T-cell (primary cell): ENCODE data around the gene ACAD10. TPM values are rescaled to one million over a fixed set of nuclear protein-coding genes. Genes with fewer than 3 reads are reported as not detected.
A peak's percentile ranks its signal among the peaks of the same experiment; 100 is the strongest.
"Not testable (repeated sequence)": the region's sequence is repeated elsewhere in the genome, so short reads cannot be mapped to it uniquely, and the experiment has no call there.

Source experiments
- ATAC-seq, 4 experiments: fragments of 200-7000 bp in 3 of 4; fragments of 150-1000 bp in 1 of 4; cut with Tn5 transposase; replicated peaks in 1 of 4; 1 replicate in 3 of 4; 2 replicates in 1 of 4; pipeline ENCODE4 v1.10.0; 2021; ENCODE audit warnings: moderate library complexity in 3 of 4, mild to moderate bottlenecking in 2 of 4, moderate number of reproducible peaks in 1 of 4
- CTCF ChIA-PET, 2 donors: fragments of 300-600 bp; sonication (Branson Sonifier 250); formaldehyde crosslinking; loops; one replicate each; lab custom pipeline; 2022; ENCODE audit warnings: antibody characterized with exemption in 2 of 2; lab: Charles Lee
- POLR2A ChIA-PET, 2 donors: fragments of 300-600 bp; sonication (Branson Sonifier 250); formaldehyde crosslinking; loops; one replicate each; lab custom pipeline; 2022; ENCODE audit warnings: antibody characterized with exemption in 2 of 2; lab: Charles Lee
- DNase-seq, 35 experiments: peaks; one replicate each; pipeline versions ENCODE4 v3.0.0 to v3.0.0-alpha.2; 2013 to 2023
- H3K27ac ChIP-seq: one replicate; pipeline ENCODE4 v1.5.1; 2013; ENCODE audit warnings: low read length
- H3K27me3 ChIP-seq, 2 experiments: replicated peaks in 1 of 2; 1 replicate in 1 of 2; 2 replicates in 1 of 2; pipeline versions ENCODE4 v1.6.1 to v1.7.0; 2013; ENCODE audit warnings: low read length in 1 of 2, mixed read lengths in 1 of 2; ENCODE audit not compliant: control insufficient read depth in 2 of 2, insufficient read depth in 2 of 2; ENCODE audit errors: extremely low read depth in 1 of 2
- H3K36me3 ChIP-seq, 2 donors: 1 replicate in 1 of 2; 2 replicates in 1 of 2; pipeline versions ENCODE4 v1.6.1 to v1.7.0; 2013; ENCODE audit warnings: low read length in 1 of 2; ENCODE audit not compliant: control insufficient read depth in 2 of 2, insufficient read depth in 1 of 2; ENCODE audit errors: extremely low read depth in 1 of 2
- H3K4me1 ChIP-seq, 2 experiments: 1 replicate in 1 of 2; 2 replicates in 1 of 2; pipeline versions ENCODE4 v1.6.1 to v1.7.0; 2013; ENCODE audit warnings: low read length in 2 of 2, mixed read lengths in 1 of 2; ENCODE audit not compliant: insufficient read depth in 2 of 2, control insufficient read depth in 1 of 2; ENCODE audit errors: extremely low read depth in 1 of 2
- H3K4me3 ChIP-seq, 2 donors: 1 replicate in 1 of 2; 2 replicates in 1 of 2; pipeline versions ENCODE4 v1.5.1 to v1.7.0; 2013; ENCODE audit warnings: mild to moderate bottlenecking in 2 of 2, low read length in 1 of 2, moderate library complexity in 1 of 2; ENCODE audit not compliant: control insufficient read depth in 1 of 2; ENCODE audit errors: extremely low read depth in 1 of 2
- H3K9me3 ChIP-seq: 2 replicates; pipeline ENCODE4 v1.7.0; 2013
- H3K27ac Mint-ChIP-seq, 2 donors: one replicate each; pipeline ENCODE4 v1.8.0; 2020 to 2021; ENCODE audit warnings: mild to moderate bottlenecking in 2 of 2, mixed read lengths in 2 of 2
- H3K27me3 Mint-ChIP-seq, 2 donors: one replicate each; pipeline ENCODE4 v1.8.0; 2021 to 2022; ENCODE audit warnings: mixed read lengths in 2 of 2
- H3K36me3 Mint-ChIP-seq: one replicate; pipeline ENCODE4 v1.8.0; 2021; ENCODE audit warnings: mixed read lengths
- H3K4me1 Mint-ChIP-seq, 3 donors: one replicate each; pipeline ENCODE4 v1.8.0; 2020 to 2022; ENCODE audit warnings: mixed read lengths in 3 of 3, mild to moderate bottlenecking in 1 of 3
- H3K4me3 Mint-ChIP-seq, 3 donors: one replicate each; pipeline ENCODE4 v1.8.0; 2020 to 2022; ENCODE audit warnings: mild to moderate bottlenecking in 3 of 3, mixed read lengths in 3 of 3, moderate library complexity in 3 of 3
- H3K9me3 Mint-ChIP-seq, 3 donors: one replicate each; pipeline ENCODE4 v1.8.0; 2020 to 2022; ENCODE audit warnings: mixed read lengths in 3 of 3
- WGBS: methylation state at CpG from one replicate; pipeline ENCODE4 v1.1.5; 2013; ENCODE audit warnings: missing lambda C conversion rate; ENCODE audit not compliant: insufficient coverage; 5-methylcytosine and 5-hydroxymethylcytosine counted together
- total RNA-seq, 35 experiments: library from RNA in 6 of 35; stranded (reverse) in 6 of 35; fragments of 120-200 nt in 1 of 35; gene quantifications; one replicate each; pipeline versions ENCODE4 v1.2.1 to v1.2.4 and lab custom pipeline; 2013 to 2026

ACAD10 gene
- total RNA-seq, 5 donors from 2014 or later (not counting 1 experiment from before 2014, with no cell fraction given), result 28.8 to 53.4 (median 47.9) TPM

DNA sequence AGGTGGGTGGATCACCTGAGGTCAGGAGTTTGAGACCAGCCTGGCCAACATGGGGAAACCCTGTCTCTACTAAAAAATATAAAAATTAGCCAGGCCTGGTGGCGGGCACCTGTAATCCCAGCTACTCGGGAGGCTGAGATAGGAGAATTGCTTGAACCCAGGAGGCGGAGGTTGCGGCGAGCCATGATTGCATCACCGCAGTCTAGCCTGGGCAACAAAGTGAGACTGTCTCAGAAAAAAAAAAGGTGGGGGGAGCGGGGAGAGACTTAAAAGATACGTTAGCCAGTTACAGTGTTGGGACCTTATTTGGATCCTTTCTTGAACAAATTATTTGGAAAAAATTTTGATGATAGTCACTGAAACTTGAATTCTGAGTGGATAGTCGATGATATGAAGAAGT, 53.7 kb downstream of the ACAD10 start:
- H3K4me3 Mint-ChIP-seq, H3K9me3 ChIP-seq, H3K27ac ChIP-seq, H3K4me1 ChIP-seq, H3K4me1 Mint-ChIP-seq, H3K27me3 ChIP-seq, H3K27me3 Mint-ChIP-seq, H3K27ac Mint-ChIP-seq, DNase-seq, H3K9me3 Mint-ChIP-seq, H3K4me3 ChIP-seq, CTCF ChIA-PET, ATAC-seq: not testable (repeated sequence)
- POLR2A ChIA-PET, result interaction anchor here in 1 of 2 donors (0.6 kb wide), 1 partner anchor 19 kb away, joined by 3 read pairs; no protein-coding TSS in a partner anchor
- peaks cover 24% of the 10 kb centered on the region for H3K36me3 Mint-ChIP-seq
- peaks cover 0 to 12% of the 10 kb centered on the region in 2 donors for H3K36me3 ChIP-seq
- 99% methylated on average over 9 of the region's 9 CpGs for WGBS

GRCh38 chr12:111741235-111741812, 55.5 kb downstream of the ACAD10 start:
- Histone ChIP-seq H3K27me3 (no peaks in the 10 kb centered on the region), H3K4me1 (no peaks in the 10 kb centered on the region), H3K4me3 (no peak overlapping the region), H3K27ac (no peak overlapping the region), H3K36me3 (peaks cover 0 to 22% of the 10 kb centered on the region in 2 donors), H3K9me3 (no peaks in the 10 kb centered on the region)
- CTCF ChIA-PET, result interaction anchor here in 1 of 2 donors (0.6 kb wide), 1 partner anchor 73 kb away, joined by 6 read pairs; no protein-coding TSS in a partner anchor
- Mint-ChIP-seq H3K27ac (peak overlapping the region in 1 of 2 donors; percentile 45), H3K27me3 (no peaks in the 10 kb centered on the region), H3K36me3 (peaks cover 32% of the 10 kb centered on the region), H3K4me1 (no peaks in the 10 kb centered on the region), H3K4me3 (no peak overlapping the region), H3K9me3 (no peaks in the 10 kb centered on the region)
- 63% methylated on average over 3 of the region's 4 CpGs for WGBS
- ATAC-seq (no peak), DNase-seq (no peak)
- POLR2A ChIA-PET, result no interaction called here

DNA sequence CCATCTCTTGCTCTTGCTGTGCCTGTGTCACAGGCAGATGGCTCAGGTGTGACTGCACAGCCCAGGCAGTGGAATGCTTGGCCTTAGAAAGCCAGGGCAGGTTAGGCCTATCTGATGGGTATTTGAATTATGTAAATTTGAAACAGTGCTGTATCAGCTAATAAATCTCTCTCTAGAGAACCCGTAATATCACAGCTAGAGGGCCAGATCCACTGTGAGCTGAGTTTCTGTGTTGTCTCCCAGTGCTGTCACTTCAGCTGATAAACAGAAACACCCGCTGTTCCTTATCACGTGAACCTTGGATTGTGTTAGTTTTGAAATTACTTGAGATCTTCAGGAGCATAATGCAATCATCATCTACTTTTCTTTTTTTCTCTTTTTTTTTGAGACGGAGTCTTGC, 59.4 kb downstream of the ACAD10 start:
- Mint-ChIP-seq H3K27ac (no peak overlapping the region), H3K4me1 (no peaks in the 10 kb centered on the region), H3K4me3 (no peak overlapping the region), H3K27me3 (no peaks in the 10 kb centered on the region), H3K36me3 (peaks cover 29% of the 10 kb centered on the region), H3K9me3 (no peaks in the 10 kb centered on the region)
- H3K9me3 ChIP-seq, result no peaks in the 10 kb centered on the region
- H3K27ac ChIP-seq, result no peak overlapping the region
- CTCF ChIA-PET, result no interaction called here
- H3K4me1 ChIP-seq, result no peaks in the 10 kb centered on the region
- 100% methylated on average over 1 of the region's 4 CpGs for WGBS
- ATAC-seq (no peak), DNase-seq (no peak)
- no peak overlapping the region for H3K4me3 ChIP-seq
- peaks cover 0 to 41% of the 10 kb centered on the region in 2 donors for H3K36me3 ChIP-seq
- POLR2A ChIA-PET, result no interaction called here
- H3K27me3 ChIP-seq, result no peaks in the 10 kb centered on the region

DNA sequence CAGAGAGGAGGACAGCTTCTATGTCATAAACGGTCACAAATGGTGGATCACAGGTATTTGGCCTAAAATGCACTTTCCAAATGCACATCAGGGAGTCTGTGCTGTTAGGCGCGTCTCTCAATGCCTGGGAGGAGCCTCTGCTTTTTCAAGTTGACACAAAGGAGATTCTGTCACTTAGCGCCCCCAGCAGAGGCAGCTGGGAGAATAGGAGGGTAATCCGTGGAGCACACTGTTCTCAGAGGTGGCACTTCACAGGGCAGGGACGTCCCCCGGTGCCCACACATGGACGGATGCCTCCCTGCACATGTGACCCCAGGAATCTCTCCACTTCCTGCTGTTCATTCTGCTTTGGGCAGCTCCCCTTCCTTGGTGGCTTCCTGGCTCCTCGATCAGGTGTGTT, 61.5 kb downstream of the ACAD10 start:
- Mint-ChIP-seq H3K4me3 (no peak overlapping the region), H3K36me3 (peaks cover 25% of the 10 kb centered on the region), H3K9me3 (no peaks in the 10 kb centered on the region), H3K27me3 (no peaks in the 10 kb centered on the region), H3K27ac (no peak overlapping the region), H3K4me1 (no peaks in the 10 kb centered on the region)
- ATAC-seq (no peak), DNase-seq (no peak)
- CTCF ChIA-PET, result no interaction called here
- no peaks in the 10 kb centered on the region for H3K9me3 ChIP-seq
- no peak overlapping the region for H3K4me3 ChIP-seq
- no peaks in the 10 kb centered on the region for H3K27me3 ChIP-seq
- H3K36me3 ChIP-seq, result peaks cover 0 to 41% of the 10 kb centered on the region in 2 donors
- no peaks in the 10 kb centered on the region for H3K4me1 ChIP-seq
- WGBS, result 82% methylated on average over 6 of the region's 9 CpGs
- POLR2A ChIA-PET, result no interaction called here
- H3K27ac ChIP-seq, result no peak overlapping the region

- Histone ChIP-seq H3K9me3 (no peaks in the 10 kb centered on the region), H3K27ac (no peak overlapping the region), H3K27me3 (no peaks in the 10 kb centered on the region), H3K4me1 (no peaks in the 10 kb centered on the region), H3K36me3 (peaks cover 2 to 43% of the 10 kb centered on the region in 2 donors), H3K4me3 (no peak overlapping the region)
- DNase-seq (no peak), ATAC-seq (no peak)
- Mint-ChIP-seq H3K27ac (no peak overlapping the region), H3K4me3 (no peak overlapping the region), H3K9me3 (no peaks in the 10 kb centered on the region), H3K27me3 (no peaks in the 10 kb centered on the region), H3K4me1 (no peaks in the 10 kb centered on the region), H3K36me3 (peaks cover 25% of the 10 kb centered on the region)
- 96% methylated on average over 5 of the region's 8 CpGs for WGBS
- CTCF ChIA-PET, result no interaction called here
- POLR2A ChIA-PET, result no interaction called here
These were observed 62.4 kb downstream of the ACAD10 start for GRCh38 chr12:111748151-111748672.

GRCh38 chr12:111748867-111749266, 63.0 kb downstream of the ACAD10 start:
- WGBS, result 95% methylated on average over 6 of the region's 7 CpGs
- Histone ChIP-seq H3K27ac (no peak overlapping the region), H3K4me3 (no peak overlapping the region), H3K9me3 (no peaks in the 10 kb centered on the region), H3K27me3 (no peaks in the 10 kb centered on the region), H3K4me1 (no peaks in the 10 kb centered on the region), H3K36me3 (peaks cover 8 to 48% of the 10 kb centered on the region in 2 donors)
- peaks cover 25% of the 10 kb centered on the region for H3K36me3 Mint-ChIP-seq
- ChIA-PET POLR2A (no interaction called here), CTCF (no interaction called here)
- H3K9me3 Mint-ChIP-seq, result no peaks in the 10 kb centered on the region
- no peaks in the 10 kb centered on the region for H3K4me1 Mint-ChIP-seq
- H3K27ac Mint-ChIP-seq, result no peak overlapping the region
- no peaks in the 10 kb centered on the region for H3K27me3 Mint-ChIP-seq
- ATAC-seq, result no peak
- no peak overlapping the region for H3K4me3 Mint-ChIP-seq
- no peak for DNase-seq
